ENCODE data around the gene USP37. TPM values are rescaled to one million over a fixed set of nuclear protein-coding genes. Genes with fewer than 3 reads are reported as not detected.

The USP37 gene
- total and polyA plus RNA-seq, 3 donors from 2014 or later, result 26.7 to 81.4 (median 39.3) TPM

- intact Hi-C loops (cut with DNase I; ENCODE audit: low total_unique reads), result no loop called here
- no peak for DNase-seq
- TF ChIP-seq POLR2A (IDR thresholded peaks at IDR 0.05) (no peak), CTCF (IDR thresholded peaks at IDR 0.05) (no peak)
- no peaks in the 10 kb centered on the region for H3K36me3 ChIP-seq (ENCODE audit: low read depth, missing control alignments)
- H3K4me3 ChIP-seq, result no peak overlapping the region
- H3K9me3 ChIP-seq, result no peaks in the 10 kb centered on the region
- H3K27ac ChIP-seq, result no peak overlapping the region
- H3K4me1 ChIP-seq, result no peaks in the 10 kb centered on the region
- H3K27me3 ChIP-seq, result no peaks in the 10 kb centered on the region
Observed at GRCh38 chr2:218508299-218508698, 59.9 kb downstream of the USP37 start.

GRCh38 chr2:218505754-218506371 is 62.3 kb downstream of the USP37 start:
- no peak for DNase-seq
- no peaks in the 10 kb centered on the region for H3K27me3 ChIP-seq
- no peak overlapping the region for H3K27ac ChIP-seq
- H3K9me3 ChIP-seq, result no peaks in the 10 kb centered on the region
- WGBS, 2 donors, result 93% methylated on average over 6 of the region's 6 CpGs
- intact Hi-C loops (cut with DNase I; ENCODE audit: low total_unique reads), result no loop called here
- TF ChIP-seq CTCF (IDR thresholded peaks at IDR 0.05) (no peak), POLR2A (IDR thresholded peaks at IDR 0.05) (no peak)
- H3K36me3 ChIP-seq (ENCODE audit: low read depth, missing control alignments), result no peaks in the 10 kb centered on the region
- H3K4me3 ChIP-seq, result no peak overlapping the region
- H3K4me1 ChIP-seq, result no peaks in the 10 kb centered on the region

- 40 to 54% methylated on average over 2 of the region's 2 CpGs for WGBS, 2 donors
- Histone ChIP-seq H3K9me3 (no peaks in the 10 kb centered on the region), H3K36me3 (ENCODE audit: low read depth, missing control alignments) (no peaks in the 10 kb centered on the region), H3K27ac (peak overlapping the region in 1 of 2 donors; percentile 34), H3K4me3 (no peak overlapping the region), H3K27me3 (no peaks in the 10 kb centered on the region), H3K4me1 (no peaks in the 10 kb centered on the region)
- no peak for DNase-seq
- TF ChIP-seq CTCF (IDR thresholded peaks at IDR 0.05) (no peak), POLR2A (IDR thresholded peaks at IDR 0.05) (no peak)
- intact Hi-C loops (cut with DNase I; ENCODE audit: low total_unique reads), result no loop called here
Observed at GRCh38 chr2:218501665-218502064, 66.5 kb downstream of the USP37 start.

- TF ChIP-seq CTCF (IDR thresholded peaks at IDR 0.05) (no peak), POLR2A (IDR thresholded peaks at IDR 0.05) (no peak)
- no peak overlapping the region for H3K4me3 ChIP-seq
- H3K36me3 ChIP-seq (ENCODE audit: low read depth, missing control alignments), result no peaks in the 10 kb centered on the region
- DNase-seq, result no peak
- H3K27ac ChIP-seq, result no peak overlapping the region
- 91 to 92% methylated on average over 10 of the region's 10 CpGs for WGBS, 2 donors
- intact Hi-C loops (cut with DNase I; ENCODE audit: low total_unique reads), result no loop called here
- no peaks in the 10 kb centered on the region for H3K27me3 ChIP-seq
- no peaks in the 10 kb centered on the region for H3K9me3 ChIP-seq
- H3K4me1 ChIP-seq, result no peaks in the 10 kb centered on the region
Observed at GRCh38 chr2:218500501-218501060, 67.6 kb downstream of the USP37 start.
